Natural killer cell (primary cell): ENCODE results near the gene EPHX1. TPM values are rescaled to one million over a fixed set of nuclear protein-coding genes. Genes with fewer than 3 reads are reported as not detected.

ENCODE experiments used
- ATAC-seq, 3 donors: fragments of 150-1000 bp in 2 of 3; fragments of 200-7000 bp in 1 of 3; cut with Tn5 transposase; 1 replicate in 1 of 3; 2 replicates in 2 of 3; pipeline ENCODE4 v1.10.0; 2021; ENCODE audit warnings: mild to moderate bottlenecking in 2 of 3, moderate library complexity in 2 of 3
- DNase-seq, 2 donors: peaks; one replicate each; pipeline versions ENCODE4 v3.0.0 to v3.0.0-alpha.2; 2013 to 2021; ENCODE audit warnings: mixed read lengths in 1 of 2
- H3K27ac ChIP-seq: one replicate; pipeline ENCODE4 v1.5.1; 2013; ENCODE audit warnings: mild to moderate bottlenecking, low read length
- H3K27me3 ChIP-seq: one replicate; pipeline ENCODE4 v1.6.1; 2013; ENCODE audit warnings: low read length; ENCODE audit not compliant: control insufficient read depth, insufficient read depth
- H3K36me3 ChIP-seq: one replicate; pipeline ENCODE4 v1.6.1; 2013; ENCODE audit warnings: low read length; ENCODE audit not compliant: control insufficient read depth, insufficient read depth
- H3K4me1 ChIP-seq: one replicate; pipeline ENCODE4 v1.6.1; 2013; ENCODE audit warnings: low read length; ENCODE audit not compliant: control insufficient read depth, insufficient read depth
- H3K4me3 ChIP-seq: one replicate; pipeline ENCODE4 v1.5.1; 2013; ENCODE audit warnings: low read length
- H3K9me3 ChIP-seq: one replicate; pipeline ENCODE4 v1.6.1; 2013; ENCODE audit warnings: low read length; ENCODE audit not compliant: control insufficient read depth, insufficient read depth
- H3K27ac Mint-ChIP-seq, 2 donors: one replicate each; pipeline ENCODE4 v1.8.0; 2022; ENCODE audit warnings: mild to moderate bottlenecking in 2 of 2, mixed read lengths in 2 of 2, moderate library complexity in 1 of 2
- H3K27me3 Mint-ChIP-seq, 2 donors: one replicate each; pipeline ENCODE4 v1.8.0; 2022; ENCODE audit warnings: low read depth in 2 of 2, mixed read lengths in 2 of 2
- H3K36me3 Mint-ChIP-seq: one replicate; pipeline ENCODE4 v1.8.0; 2022; ENCODE audit warnings: mixed read lengths
- H3K4me1 Mint-ChIP-seq, 2 donors: one replicate each; pipeline ENCODE4 v1.8.0; 2022; ENCODE audit warnings: mixed read lengths in 2 of 2
- H3K4me3 Mint-ChIP-seq: one replicate; pipeline ENCODE4 v1.8.0; 2022; ENCODE audit warnings: mild to moderate bottlenecking, moderate library complexity, mixed read lengths
- H3K9me3 Mint-ChIP-seq, 2 donors: one replicate each; pipeline ENCODE4 v1.8.0; 2022; ENCODE audit warnings: mixed read lengths in 2 of 2
- WGBS: methylation state at CpG from one replicate; pipeline ENCODE4 v1.1.7; 2013; ENCODE audit warnings: missing lambda C conversion rate; ENCODE audit not compliant: insufficient coverage; 5-methylcytosine and 5-hydroxymethylcytosine counted together
- intact Hi-C: fragments of 100-400 bp; cut with micrococcal nuclease; formaldehyde crosslinking; loops from one replicate; pipeline ENCODE4 v1.14.2; 2022
- total RNA-seq, 4 donors: library from RNA; stranded (reverse); fragments of 120-200 nt in 1 of 4; gene quantifications; one replicate each; pipeline versions ENCODE4 v1.2.3 to v1.2.4, GENCODE V29; 2013 to 2022
- TF ChIP-seq, protein P1 (sequence below): fragments of 200-600 bp; IDR thresholded peaks from one replicate; pipeline ENCODE4 v1.8.0; 2022; ENCODE audit warnings: antibody characterized with exemption

EPHX1 gene
- total RNA-seq, 3 donors from 2014 or later (not counting 1 experiment from before 2014, with no cell fraction given), result 1.1 to 2.3 (median 1.5) TPM

GRCh38 chr1:225818229-225818628 lies 8.3 kb downstream of the EPHX1 start:
- Mint-ChIP-seq H3K27ac (no peak overlapping the region), H3K36me3 (no peaks in the 10 kb centered on the region), H3K9me3 (no peaks in the 10 kb centered on the region), H3K27me3 (no peaks in the 10 kb centered on the region), H3K4me1 (no peaks in the 10 kb centered on the region), H3K4me3 (no peak overlapping the region)
- no peak for ATAC-seq
- no peaks in the 10 kb centered on the region for H3K9me3 ChIP-seq
- intact Hi-C loops, result no loop called here
- TF ChIP-seq, protein P1, sequence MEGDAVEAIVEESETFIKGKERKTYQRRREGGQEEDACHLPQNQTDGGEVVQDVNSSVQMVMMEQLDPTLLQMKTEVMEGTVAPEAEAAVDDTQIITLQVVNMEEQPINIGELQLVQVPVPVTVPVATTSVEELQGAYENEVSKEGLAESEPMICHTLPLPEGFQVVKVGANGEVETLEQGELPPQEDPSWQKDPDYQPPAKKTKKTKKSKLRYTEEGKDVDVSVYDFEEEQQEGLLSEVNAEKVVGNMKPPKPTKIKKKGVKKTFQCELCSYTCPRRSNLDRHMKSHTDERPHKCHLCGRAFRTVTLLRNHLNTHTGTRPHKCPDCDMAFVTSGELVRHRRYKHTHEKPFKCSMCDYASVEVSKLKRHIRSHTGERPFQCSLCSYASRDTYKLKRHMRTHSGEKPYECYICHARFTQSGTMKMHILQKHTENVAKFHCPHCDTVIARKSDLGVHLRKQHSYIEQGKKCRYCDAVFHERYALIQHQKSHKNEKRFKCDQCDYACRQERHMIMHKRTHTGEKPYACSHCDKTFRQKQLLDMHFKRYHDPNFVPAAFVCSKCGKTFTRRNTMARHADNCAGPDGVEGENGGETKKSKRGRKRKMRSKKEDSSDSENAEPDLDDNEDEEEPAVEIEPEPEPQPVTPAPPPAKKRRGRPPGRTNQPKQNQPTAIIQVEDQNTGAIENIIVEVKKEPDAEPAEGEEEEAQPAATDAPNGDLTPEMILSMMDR, result no peak
- no peak overlapping the region for H3K4me3 ChIP-seq
- 75% methylated on average over 5 of the region's 7 CpGs for WGBS
- no peaks in the 10 kb centered on the region for H3K4me1 ChIP-seq
- no peaks in the 10 kb centered on the region for H3K27me3 ChIP-seq
- DNase-seq, result no peak
- H3K27ac ChIP-seq, result no peak overlapping the region
- no peaks in the 10 kb centered on the region for H3K36me3 ChIP-seq

GRCh38 chr1:225819346-225820192 lies 9.6 kb downstream of the EPHX1 start:
- WGBS, result 98% methylated on average over 12 of the region's 12 CpGs
- TF ChIP-seq, protein P1, result no peak
- no peak for ATAC-seq
- H3K9me3 Mint-ChIP-seq, result no peaks in the 10 kb centered on the region
- no peaks in the 10 kb centered on the region for H3K36me3 Mint-ChIP-seq
- H3K27me3 ChIP-seq, result no peaks in the 10 kb centered on the region
- DNase-seq, result no peak
- H3K4me1 Mint-ChIP-seq, result no peaks in the 10 kb centered on the region
- no peak overlapping the region for H3K27ac ChIP-seq
- intact Hi-C loops, result no loop called here
- H3K4me3 Mint-ChIP-seq, result no peak overlapping the region
- H3K27ac Mint-ChIP-seq, result no peak overlapping the region
- no peaks in the 10 kb centered on the region for H3K9me3 ChIP-seq
- no peaks in the 10 kb centered on the region for H3K4me1 ChIP-seq
- no peak overlapping the region for H3K4me3 ChIP-seq
- no peaks in the 10 kb centered on the region for H3K36me3 ChIP-seq
- H3K27me3 Mint-ChIP-seq, result no peaks in the 10 kb centered on the region

DNA sequence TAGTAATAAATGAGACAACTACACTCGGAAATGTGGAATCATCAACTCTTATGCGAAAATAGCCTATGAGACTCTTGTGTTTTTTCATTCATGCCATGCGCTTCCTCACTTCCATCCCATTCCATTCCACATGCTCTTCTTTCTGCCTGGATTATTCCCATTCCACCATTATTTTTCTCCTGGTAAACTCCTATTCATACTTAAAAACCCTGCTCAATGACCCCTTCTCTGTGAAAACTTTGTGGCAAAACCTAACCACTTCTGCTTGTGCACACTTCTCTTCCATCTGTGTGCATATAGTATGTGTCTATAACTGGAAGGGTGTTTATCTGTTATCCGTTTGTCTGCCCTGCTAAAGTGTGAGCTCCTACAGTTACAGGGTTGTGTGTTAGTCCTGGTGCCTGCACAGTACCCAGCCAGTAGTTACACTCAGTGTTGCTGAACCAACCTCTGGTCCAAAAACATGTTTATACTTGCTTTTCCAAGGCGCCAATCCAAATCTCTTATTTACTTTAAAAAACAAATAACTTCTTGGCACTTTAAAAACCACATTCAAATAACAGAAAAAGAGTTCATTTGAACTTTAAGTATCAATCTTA lies 10.7 kb downstream of the EPHX1 start:
- H3K27me3 Mint-ChIP-seq, result no peaks in the 10 kb centered on the region
- Histone ChIP-seq H3K27me3 (no peaks in the 10 kb centered on the region), H3K27ac (no peak overlapping the region), H3K36me3 (no peaks in the 10 kb centered on the region), H3K4me1 (no peaks in the 10 kb centered on the region), H3K4me3 (no peak overlapping the region), H3K9me3 (no peaks in the 10 kb centered on the region)
- no peak for ATAC-seq
- 93% methylated on average over 5 of the region's 5 CpGs for WGBS
- TF ChIP-seq, protein P1, result no peak
- H3K4me3 Mint-ChIP-seq, result no peak overlapping the region
- DNase-seq, result no peak
- no peaks in the 10 kb centered on the region for H3K36me3 Mint-ChIP-seq
- H3K27ac Mint-ChIP-seq, result no peak overlapping the region
- no peaks in the 10 kb centered on the region for H3K9me3 Mint-ChIP-seq
- no peaks in the 10 kb centered on the region for H3K4me1 Mint-ChIP-seq
- intact Hi-C loops, result no loop called here
